Measurements from ENCODE around the gene MT1HL1. TPM values are rescaled to one million over a fixed set of nuclear protein-coding genes. Genes with fewer than 3 reads are reported as not detected.

MT1HL1 gene
- total and polyA plus RNA-seq, 4 donors: 0.78 TPM; not detected in 3

DNA sequence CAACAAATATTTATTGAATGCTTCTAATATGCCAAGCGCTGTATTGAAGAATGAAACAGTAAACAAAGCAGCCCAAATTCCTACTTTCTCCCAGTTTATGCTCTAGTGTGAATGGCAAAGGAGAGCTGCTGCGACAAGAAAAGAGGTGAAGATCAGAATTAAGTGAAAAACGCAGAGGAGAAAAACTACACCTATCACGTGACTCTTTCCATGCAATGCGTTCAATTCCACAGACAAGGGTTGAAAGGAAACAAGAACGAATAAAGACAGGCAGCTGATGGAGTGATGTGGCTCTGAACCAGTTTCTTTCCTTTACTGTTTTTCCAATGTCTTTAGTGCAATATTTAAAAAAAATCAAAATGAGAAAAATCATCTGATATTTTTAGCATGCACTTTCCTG, 23.6 kb downstream of the MT1HL1 start:
- Histone ChIP-seq H3K9ac (ENCODE audit: low read depth in 1 of 2, low read length in 2 of 2) (no peak overlapping the region), H3K27ac (ENCODE audit: low read depth in 1 of 2, low read length in 2 of 2) (no peak overlapping the region), H3K36me3 (ENCODE audit: control insufficient read depth in 4 of 4, insufficient read depth in 3 of 4, low read depth in 1 of 4, low read length in 3 of 4) (no peaks in the 10 kb centered on the region), H3K27me3 (ENCODE audit: control insufficient read depth in 4 of 4, insufficient read depth in 4 of 4, low read length in 3 of 4) (no peaks in the 10 kb centered on the region), H3K9me3 (ENCODE audit: control insufficient read depth in 4 of 4, low read length in 3 of 4) (peaks cover 0 to 5% (median 0%) of the 10 kb centered on the region in 4 donors), H3K4me3 (ENCODE audit: low read depth in 1 of 3, low read length in 3 of 3) (no peak overlapping the region), H3K4me1 (ENCODE audit: control insufficient read depth in 4 of 4, insufficient read depth in 4 of 4, low read length in 3 of 4) (no peaks in the 10 kb centered on the region)
- no peak for TF ChIP-seq FOXA2 (IDR thresholded peaks at IDR 0.05)
- no peak for TF ChIP-seq JUND (IDR thresholded peaks at IDR 0.05)
- TF ChIP-seq, protein P1, sequence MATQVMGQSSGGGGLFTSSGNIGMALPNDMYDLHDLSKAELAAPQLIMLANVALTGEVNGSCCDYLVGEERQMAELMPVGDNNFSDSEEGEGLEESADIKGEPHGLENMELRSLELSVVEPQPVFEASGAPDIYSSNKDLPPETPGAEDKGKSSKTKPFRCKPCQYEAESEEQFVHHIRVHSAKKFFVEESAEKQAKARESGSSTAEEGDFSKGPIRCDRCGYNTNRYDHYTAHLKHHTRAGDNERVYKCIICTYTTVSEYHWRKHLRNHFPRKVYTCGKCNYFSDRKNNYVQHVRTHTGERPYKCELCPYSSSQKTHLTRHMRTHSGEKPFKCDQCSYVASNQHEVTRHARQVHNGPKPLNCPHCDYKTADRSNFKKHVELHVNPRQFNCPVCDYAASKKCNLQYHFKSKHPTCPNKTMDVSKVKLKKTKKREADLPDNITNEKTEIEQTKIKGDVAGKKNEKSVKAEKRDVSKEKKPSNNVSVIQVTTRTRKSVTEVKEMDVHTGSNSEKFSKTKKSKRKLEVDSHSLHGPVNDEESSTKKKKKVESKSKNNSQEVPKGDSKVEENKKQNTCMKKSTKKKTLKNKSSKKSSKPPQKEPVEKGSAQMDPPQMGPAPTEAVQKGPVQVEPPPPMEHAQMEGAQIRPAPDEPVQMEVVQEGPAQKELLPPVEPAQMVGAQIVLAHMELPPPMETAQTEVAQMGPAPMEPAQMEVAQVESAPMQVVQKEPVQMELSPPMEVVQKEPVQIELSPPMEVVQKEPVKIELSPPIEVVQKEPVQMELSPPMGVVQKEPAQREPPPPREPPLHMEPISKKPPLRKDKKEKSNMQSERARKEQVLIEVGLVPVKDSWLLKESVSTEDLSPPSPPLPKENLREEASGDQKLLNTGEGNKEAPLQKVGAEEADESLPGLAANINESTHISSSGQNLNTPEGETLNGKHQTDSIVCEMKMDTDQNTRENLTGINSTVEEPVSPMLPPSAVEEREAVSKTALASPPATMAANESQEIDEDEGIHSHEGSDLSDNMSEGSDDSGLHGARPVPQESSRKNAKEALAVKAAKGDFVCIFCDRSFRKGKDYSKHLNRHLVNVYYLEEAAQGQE (IDR thresholded peaks at IDR 0.05): no peak
- TF ChIP-seq RAD21 (IDR thresholded peaks at IDR 0.05): no peak
- TF ChIP-seq, protein P2, sequence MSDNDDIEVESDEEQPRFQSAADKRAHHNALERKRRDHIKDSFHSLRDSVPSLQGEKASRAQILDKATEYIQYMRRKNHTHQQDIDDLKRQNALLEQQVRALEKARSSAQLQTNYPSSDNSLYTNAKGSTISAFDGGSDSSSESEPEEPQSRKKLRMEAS (IDR thresholded peaks at IDR 0.05): no peak
- no peak for TF ChIP-seq YY1 (IDR thresholded peaks at IDR 0.05)
- TF ChIP-seq HNF4A (conservative IDR thresholded peaks at IDR 0.05): no peak
- no peak for DNase-seq (ENCODE audit: low spot score)
- WGBS: 82% methylated on average over 6 of the region's 6 CpGs

DNA sequence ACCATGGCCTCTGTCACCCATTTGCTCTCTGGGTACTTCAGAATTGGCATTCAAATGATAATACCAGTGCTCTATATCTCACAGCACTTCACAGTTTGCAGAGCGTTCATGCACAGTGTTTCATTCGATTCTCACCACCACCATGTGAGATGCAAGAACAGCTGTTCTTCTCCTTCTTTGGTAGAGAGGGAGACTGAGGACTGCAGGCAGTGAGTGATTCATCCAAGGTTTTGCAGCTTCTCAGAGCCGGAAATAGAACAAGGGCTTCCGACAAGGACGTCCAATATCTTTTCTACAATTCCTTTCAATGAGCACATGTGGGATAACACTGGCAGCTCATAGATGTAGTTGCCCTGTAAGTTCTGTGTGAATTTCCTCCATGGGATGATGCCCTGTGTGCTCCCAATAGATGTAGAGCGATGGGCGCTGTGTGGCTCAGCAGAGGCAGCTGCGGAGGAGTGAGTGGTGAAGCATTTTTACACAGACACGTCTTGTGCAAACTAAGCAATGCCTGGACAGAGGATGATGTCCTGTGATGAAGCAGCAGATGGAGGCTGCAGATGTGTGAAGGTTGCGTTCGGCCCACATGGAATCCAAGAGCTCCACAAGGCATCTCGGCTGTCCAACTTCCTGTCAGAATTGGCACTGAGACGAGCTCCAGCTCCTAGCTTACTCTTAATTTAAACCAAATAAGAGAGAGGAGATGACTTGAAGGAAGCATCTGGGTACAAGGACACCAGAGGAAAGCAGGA, 24.9 kb downstream of the MT1HL1 start:
- Histone ChIP-seq H3K9ac (ENCODE audit: low read depth in 1 of 2, low read length in 2 of 2) (no peak overlapping the region), H3K27me3 (ENCODE audit: control insufficient read depth in 4 of 4, insufficient read depth in 4 of 4, low read length in 3 of 4) (no peaks in the 10 kb centered on the region), H3K27ac (ENCODE audit: low read depth in 1 of 2, low read length in 2 of 2) (no peak overlapping the region), H3K4me1 (ENCODE audit: control insufficient read depth in 4 of 4, insufficient read depth in 4 of 4, low read length in 3 of 4) (no peaks in the 10 kb centered on the region), H3K9me3 (ENCODE audit: control insufficient read depth in 4 of 4, low read length in 3 of 4) (peaks cover 0 to 5% (median 0%) of the 10 kb centered on the region in 4 donors), H3K4me3 (ENCODE audit: low read depth in 1 of 3, low read length in 3 of 3) (no peak overlapping the region), H3K36me3 (ENCODE audit: control insufficient read depth in 4 of 4, insufficient read depth in 3 of 4, low read depth in 1 of 4, low read length in 3 of 4) (no peaks in the 10 kb centered on the region)
- WGBS: 82% methylated on average over 13 of the region's 13 CpGs
- DNase-seq (ENCODE audit: low spot score): no peak
- TF ChIP-seq EGR1 (IDR thresholded peaks at IDR 0.05; ENCODE audit: low read depth in 2 of 2): no peak
- TF ChIP-seq RAD21 (IDR thresholded peaks at IDR 0.05): no peak
- no peak for TF ChIP-seq HNF4G (IDR thresholded peaks at IDR 0.05)
- TF ChIP-seq, protein P3, sequence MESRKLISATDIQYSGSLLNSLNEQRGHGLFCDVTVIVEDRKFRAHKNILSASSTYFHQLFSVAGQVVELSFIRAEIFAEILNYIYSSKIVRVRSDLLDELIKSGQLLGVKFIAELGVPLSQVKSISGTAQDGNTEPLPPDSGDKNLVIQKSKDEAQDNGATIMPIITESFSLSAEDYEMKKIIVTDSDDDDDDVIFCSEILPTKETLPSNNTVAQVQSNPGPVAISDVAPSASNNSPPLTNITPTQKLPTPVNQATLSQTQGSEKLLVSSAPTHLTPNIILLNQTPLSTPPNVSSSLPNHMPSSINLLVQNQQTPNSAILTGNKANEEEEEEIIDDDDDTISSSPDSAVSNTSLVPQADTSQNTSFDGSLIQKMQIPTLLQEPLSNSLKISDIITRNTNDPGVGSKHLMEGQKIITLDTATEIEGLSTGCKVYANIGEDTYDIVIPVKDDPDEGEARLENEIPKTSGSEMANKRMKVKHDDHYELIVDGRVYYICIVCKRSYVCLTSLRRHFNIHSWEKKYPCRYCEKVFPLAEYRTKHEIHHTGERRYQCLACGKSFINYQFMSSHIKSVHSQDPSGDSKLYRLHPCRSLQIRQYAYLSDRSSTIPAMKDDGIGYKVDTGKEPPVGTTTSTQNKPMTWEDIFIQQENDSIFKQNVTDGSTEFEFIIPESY (IDR thresholded peaks at IDR 0.05): no peak
- TF ChIP-seq, protein P4, sequence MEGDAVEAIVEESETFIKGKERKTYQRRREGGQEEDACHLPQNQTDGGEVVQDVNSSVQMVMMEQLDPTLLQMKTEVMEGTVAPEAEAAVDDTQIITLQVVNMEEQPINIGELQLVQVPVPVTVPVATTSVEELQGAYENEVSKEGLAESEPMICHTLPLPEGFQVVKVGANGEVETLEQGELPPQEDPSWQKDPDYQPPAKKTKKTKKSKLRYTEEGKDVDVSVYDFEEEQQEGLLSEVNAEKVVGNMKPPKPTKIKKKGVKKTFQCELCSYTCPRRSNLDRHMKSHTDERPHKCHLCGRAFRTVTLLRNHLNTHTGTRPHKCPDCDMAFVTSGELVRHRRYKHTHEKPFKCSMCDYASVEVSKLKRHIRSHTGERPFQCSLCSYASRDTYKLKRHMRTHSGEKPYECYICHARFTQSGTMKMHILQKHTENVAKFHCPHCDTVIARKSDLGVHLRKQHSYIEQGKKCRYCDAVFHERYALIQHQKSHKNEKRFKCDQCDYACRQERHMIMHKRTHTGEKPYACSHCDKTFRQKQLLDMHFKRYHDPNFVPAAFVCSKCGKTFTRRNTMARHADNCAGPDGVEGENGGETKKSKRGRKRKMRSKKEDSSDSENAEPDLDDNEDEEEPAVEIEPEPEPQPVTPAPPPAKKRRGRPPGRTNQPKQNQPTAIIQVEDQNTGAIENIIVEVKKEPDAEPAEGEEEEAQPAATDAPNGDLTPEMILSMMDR (IDR thresholded peaks at IDR 0.05; ENCODE audit: low read depth, low read length, missing input control): no peak
- no peak for TF ChIP-seq JUND (IDR thresholded peaks at IDR 0.05)
- TF ChIP-seq GABPA (IDR thresholded peaks at IDR 0.05 in 1 of 2, conservative IDR thresholded peaks at IDR 0.05 in 1 of 2): no peak
- no peak for TF ChIP-seq FOXA2 (IDR thresholded peaks at IDR 0.05)
- no peak for TF ChIP-seq SP1 (IDR thresholded peaks at IDR 0.05)
- TF ChIP-seq, protein P2 (IDR thresholded peaks at IDR 0.05): no peak
- TF ChIP-seq, protein P1 (IDR thresholded peaks at IDR 0.05): no peak
- TF ChIP-seq, protein P5, sequence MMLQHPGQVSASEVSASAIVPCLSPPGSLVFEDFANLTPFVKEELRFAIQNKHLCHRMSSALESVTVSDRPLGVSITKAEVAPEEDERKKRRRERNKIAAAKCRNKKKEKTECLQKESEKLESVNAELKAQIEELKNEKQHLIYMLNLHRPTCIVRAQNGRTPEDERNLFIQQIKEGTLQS (IDR thresholded peaks at IDR 0.05): no peak
